Neural crest cell (in vitro differentiated cells): Measurements from ENCODE around the gene DYNAP. TPM values are rescaled to one million over a fixed set of nuclear protein-coding genes. Genes with fewer than 3 reads are reported as not detected.

ENCODE experiments used
- DNase-seq: peaks from one replicate; pipeline ENCODE4 v3.0.0; 2021; ENCODE audit warnings: low read depth, mixed read lengths, low spot score
- H3K27ac Mint-ChIP-seq: one replicate; pipeline ENCODE4 v1.8.0; 2021; ENCODE audit warnings: mild to moderate bottlenecking, mixed read lengths; ENCODE audit not compliant: unreplicated experiment
- H3K27me3 Mint-ChIP-seq: 2 replicates; pipeline ENCODE4 v1.8.0; 2021; ENCODE audit warnings: low read depth, mild to moderate bottlenecking, mixed read lengths
- H3K36me3 Mint-ChIP-seq: 2 replicates; pipeline ENCODE4 v1.8.0; 2021; ENCODE audit warnings: low read depth, mild to moderate bottlenecking, mixed read lengths
- H3K4me1 Mint-ChIP-seq: 2 replicates; pipeline ENCODE4 v1.8.0; 2021; ENCODE audit warnings: mixed read lengths
- H3K4me3 Mint-ChIP-seq: one replicate; pipeline ENCODE4 v1.8.0; 2021; ENCODE audit warnings: mild to moderate bottlenecking, mixed read lengths
- H3K9me3 Mint-ChIP-seq: 2 replicates; pipeline ENCODE4 v1.8.0; 2021; ENCODE audit warnings: mixed read lengths
- total RNA-seq: library from RNA; stranded (reverse); gene quantifications from 2 replicates; pipeline ENCODE4 v1.2.1, GENCODE V29; 2021
- TF ChIP-seq, protein P1 (sequence below): fragments of 200-600 bp; sonication (generic); conservative IDR thresholded peaks from 2 replicates; pipeline ENCODE4 v1.5.0; 2021; ENCODE audit warnings: antibody characterized with exemption, mild to moderate bottlenecking

Gene DYNAP
- total RNA-seq, 1 donor from 2014 or later = not detected

DNA sequence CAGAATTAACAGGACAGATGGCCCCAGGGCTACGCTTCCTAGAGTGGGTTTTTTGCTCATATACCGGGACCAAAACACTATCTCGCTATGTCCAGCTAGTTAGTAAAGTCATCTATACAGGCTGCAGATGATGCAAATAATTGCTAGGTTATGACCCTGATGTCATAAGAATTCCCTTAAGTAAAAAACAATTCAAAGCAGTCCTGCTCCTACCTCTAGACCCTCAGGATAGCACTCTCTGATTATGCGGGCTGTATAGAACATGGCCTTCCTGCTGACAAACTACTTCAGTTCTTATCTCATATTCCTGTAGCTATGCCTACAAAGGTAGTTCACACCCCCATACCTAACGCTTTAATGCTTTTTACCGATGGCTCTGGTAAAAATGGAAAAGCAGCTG, 13.2 kb downstream of the DYNAP start:
- Mint-ChIP-seq H3K27ac (no peak overlapping the region), H3K27me3 (no peaks in the 10 kb centered on the region), H3K4me1 (peaks cover 6% of the 10 kb centered on the region), H3K9me3 (no peaks in the 10 kb centered on the region), H3K4me3 (no peak overlapping the region), H3K36me3 (no peaks in the 10 kb centered on the region)
- TF ChIP-seq, protein P1, sequence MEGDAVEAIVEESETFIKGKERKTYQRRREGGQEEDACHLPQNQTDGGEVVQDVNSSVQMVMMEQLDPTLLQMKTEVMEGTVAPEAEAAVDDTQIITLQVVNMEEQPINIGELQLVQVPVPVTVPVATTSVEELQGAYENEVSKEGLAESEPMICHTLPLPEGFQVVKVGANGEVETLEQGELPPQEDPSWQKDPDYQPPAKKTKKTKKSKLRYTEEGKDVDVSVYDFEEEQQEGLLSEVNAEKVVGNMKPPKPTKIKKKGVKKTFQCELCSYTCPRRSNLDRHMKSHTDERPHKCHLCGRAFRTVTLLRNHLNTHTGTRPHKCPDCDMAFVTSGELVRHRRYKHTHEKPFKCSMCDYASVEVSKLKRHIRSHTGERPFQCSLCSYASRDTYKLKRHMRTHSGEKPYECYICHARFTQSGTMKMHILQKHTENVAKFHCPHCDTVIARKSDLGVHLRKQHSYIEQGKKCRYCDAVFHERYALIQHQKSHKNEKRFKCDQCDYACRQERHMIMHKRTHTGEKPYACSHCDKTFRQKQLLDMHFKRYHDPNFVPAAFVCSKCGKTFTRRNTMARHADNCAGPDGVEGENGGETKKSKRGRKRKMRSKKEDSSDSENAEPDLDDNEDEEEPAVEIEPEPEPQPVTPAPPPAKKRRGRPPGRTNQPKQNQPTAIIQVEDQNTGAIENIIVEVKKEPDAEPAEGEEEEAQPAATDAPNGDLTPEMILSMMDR = no peak
- DNase-seq = no peak

DNA sequence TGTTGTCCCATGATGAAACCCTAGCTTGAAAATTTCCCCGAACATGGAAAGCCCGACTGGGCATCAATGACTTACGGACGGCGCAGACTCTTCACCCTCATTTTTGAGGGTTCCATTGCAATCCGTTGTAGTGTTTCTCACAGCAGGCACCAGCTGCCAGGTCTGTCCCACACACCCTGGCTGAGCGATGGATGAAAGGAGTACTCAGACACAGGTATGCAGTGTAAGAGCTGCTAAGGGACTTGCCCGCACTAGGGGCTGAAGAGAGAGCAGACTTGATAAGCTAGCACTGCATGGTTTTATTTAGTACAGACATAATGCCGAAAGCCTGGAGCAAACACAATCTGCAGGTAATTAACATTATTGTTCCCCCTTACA, 15.8 kb downstream of the DYNAP start:
- Mint-ChIP-seq H3K27ac (no peak overlapping the region), H3K36me3 (no peaks in the 10 kb centered on the region), H3K9me3 (no peaks in the 10 kb centered on the region), H3K4me1 (peaks cover 6% of the 10 kb centered on the region), H3K4me3 (no peak overlapping the region), H3K27me3 (no peaks in the 10 kb centered on the region)
- TF ChIP-seq, protein P1 = no peak
- no peak for DNase-seq

DNA sequence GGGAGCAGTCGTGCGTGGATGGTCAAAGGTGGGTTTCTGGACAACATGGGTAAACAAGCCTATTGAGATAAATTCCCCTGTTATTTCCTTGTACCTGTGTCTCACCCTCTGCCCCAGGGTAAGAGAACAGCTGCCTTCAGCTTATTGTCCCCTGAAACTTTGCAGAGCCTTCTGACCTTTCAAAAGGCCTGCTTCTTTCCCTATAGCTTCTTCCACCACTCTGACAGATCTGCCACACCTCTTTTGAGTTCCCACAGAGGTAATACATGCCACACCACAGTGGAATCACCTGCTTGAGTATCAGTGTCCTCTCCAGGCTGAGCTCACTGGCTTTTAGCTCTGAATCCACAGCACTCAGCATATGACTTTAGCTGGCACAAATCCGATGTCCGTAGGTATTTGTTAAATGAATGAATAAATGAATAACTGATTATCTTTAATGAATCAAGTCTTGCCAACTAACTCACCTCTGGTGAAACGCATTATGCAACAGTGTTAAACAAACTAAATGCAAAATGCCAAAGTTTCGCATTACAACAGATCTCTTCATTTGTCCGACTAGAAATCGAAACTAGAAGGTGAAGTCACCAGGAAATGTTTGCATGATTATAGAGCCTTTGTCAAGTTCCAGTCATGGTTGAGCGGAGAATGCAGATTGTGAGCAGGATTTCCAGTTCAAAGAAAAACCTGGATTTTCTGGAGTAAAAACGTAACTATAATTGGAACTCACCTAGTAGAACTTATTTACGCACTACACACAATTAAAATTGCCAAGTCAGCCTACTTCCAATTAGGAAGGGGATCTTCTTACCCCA, 16.4 kb downstream of the DYNAP start:
- Mint-ChIP-seq H3K27ac (no peak overlapping the region), H3K4me1 (peaks cover 6% of the 10 kb centered on the region), H3K27me3 (no peaks in the 10 kb centered on the region), H3K9me3 (no peaks in the 10 kb centered on the region), H3K4me3 (no peak overlapping the region), H3K36me3 (no peaks in the 10 kb centered on the region)
- TF ChIP-seq, protein P1 = no peak
- no peak for DNase-seq

DNA sequence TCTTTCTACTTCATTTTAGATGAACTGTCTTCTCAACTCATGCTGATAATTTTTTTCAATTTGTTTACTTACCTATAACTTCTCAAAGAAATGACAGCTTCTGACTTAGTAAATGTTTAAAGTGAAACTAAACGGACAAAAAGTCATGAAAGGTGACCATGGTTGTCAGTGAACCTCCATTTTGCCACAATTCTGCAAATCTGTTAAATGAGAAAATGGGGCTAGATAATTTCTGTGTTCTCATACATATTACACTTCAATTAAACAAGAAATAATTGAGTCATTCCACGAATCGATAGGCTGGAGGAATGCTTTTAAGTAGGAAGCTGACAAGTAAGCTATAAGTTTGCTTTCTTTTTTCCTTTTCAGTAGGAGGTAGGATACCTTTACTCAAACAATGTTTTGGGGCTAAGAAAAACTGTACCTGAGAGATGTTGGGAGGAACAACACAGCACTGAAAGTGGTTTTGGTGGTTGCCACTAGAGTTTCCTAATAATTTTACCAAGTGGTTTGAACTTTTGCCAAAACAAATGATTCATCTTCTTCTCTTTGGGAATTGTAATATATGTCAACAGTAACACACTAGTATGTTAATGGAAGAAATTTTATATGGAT, 17.1 kb downstream of the DYNAP start:
- no peak overlapping the region for H3K27ac Mint-ChIP-seq
- H3K36me3 Mint-ChIP-seq = no peaks in the 10 kb centered on the region
- TF ChIP-seq, protein P1 = no peak
- no peaks in the 10 kb centered on the region for H3K27me3 Mint-ChIP-seq
- H3K9me3 Mint-ChIP-seq = peaks cover 4% of the 10 kb centered on the region
- H3K4me3 Mint-ChIP-seq = no peak overlapping the region
- peaks cover 6% of the 10 kb centered on the region for H3K4me1 Mint-ChIP-seq
- DNase-seq = no peak

DNA sequence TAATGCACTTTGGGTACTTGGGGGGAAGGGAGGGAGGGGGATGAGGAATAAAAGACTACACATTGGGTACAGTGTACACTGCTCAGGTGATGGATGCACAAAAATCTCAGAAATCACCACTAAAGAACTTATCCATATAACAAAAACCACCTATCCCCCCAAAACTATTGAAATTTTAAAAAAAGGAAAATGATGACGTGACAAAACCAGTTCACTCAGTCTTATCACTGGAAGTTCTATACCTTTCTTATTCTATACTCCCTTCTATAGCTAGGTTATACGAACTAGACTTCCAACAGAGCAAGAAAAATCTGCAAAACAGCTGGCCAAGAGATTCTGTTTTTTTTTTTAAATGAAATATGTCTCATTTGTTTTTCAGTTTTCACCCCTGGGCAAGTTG, 20.8 kb downstream of the DYNAP start:
- Mint-ChIP-seq H3K27ac (no peak overlapping the region), H3K4me1 (peaks cover 6% of the 10 kb centered on the region), H3K4me3 (no peak overlapping the region), H3K9me3 (peaks cover 4% of the 10 kb centered on the region), H3K27me3 (peaks cover 2% of the 10 kb centered on the region), H3K36me3 (no peaks in the 10 kb centered on the region)
- no peak for DNase-seq
- TF ChIP-seq, protein P1 = no peak
